H9 (cell line): ENCODE results near the gene MIPEP. TPM values are rescaled to one million over a fixed set of nuclear protein-coding genes. Genes with fewer than 3 reads are reported as not detected.

ENCODE experiments used
- DNase-seq: peaks from one replicate; pipeline ENCODE4 v3.0.0-alpha.2; 2017
- H2AFZ ChIP-seq: one replicate; pipeline ENCODE4 v1.6.1; 2013; ENCODE audit warnings: mild to moderate bottlenecking, low read length, control low read depth, moderate library complexity
- H2AK5ac ChIP-seq: 2 replicates; pipeline ENCODE4 v1.6.1; 2013; ENCODE audit warnings: low read length, control low read depth, mixed read lengths; ENCODE audit not compliant: insufficient read length
- H2BK120ac ChIP-seq: one replicate; pipeline ENCODE4 v1.6.1; 2013; ENCODE audit warnings: low read depth, mild to moderate bottlenecking, low read length, control low read depth, inconsistent platforms; ENCODE audit not compliant: poor library complexity, severe bottlenecking
- H2BK12ac ChIP-seq: 2 replicates; pipeline ENCODE4 v1.6.1; 2013; ENCODE audit warnings: low read length, control low read depth, mixed read lengths, low read depth; ENCODE audit not compliant: insufficient read length
- H2BK15ac ChIP-seq: 2 replicates; pipeline ENCODE4 v1.6.1; 2013; ENCODE audit warnings: low read depth, low read length, control low read depth
- H2BK20ac ChIP-seq: one replicate; pipeline ENCODE4 v1.6.1; 2013; ENCODE audit warnings: low read depth, mild to moderate bottlenecking, low read length, control low read depth, inconsistent platforms; ENCODE audit not compliant: poor library complexity, severe bottlenecking
- H2BK5ac ChIP-seq: 2 replicates; pipeline ENCODE4 v1.6.1; 2013; ENCODE audit warnings: low read length, control low read depth, mixed read lengths; ENCODE audit not compliant: insufficient read length
- H3K14ac ChIP-seq: 2 replicates; pipeline ENCODE4 v1.6.1; 2013; ENCODE audit warnings: low read length, control low read depth; ENCODE audit not compliant: insufficient read depth
- H3K18ac ChIP-seq: 2 replicates; pipeline ENCODE4 v1.6.1; 2013; ENCODE audit warnings: low read depth, mild to moderate bottlenecking, mixed read lengths, low read length, control low read depth; ENCODE audit not compliant: insufficient read length
- H3K23ac ChIP-seq: 2 replicates; pipeline ENCODE4 v1.6.1; 2013; ENCODE audit warnings: low read length, control low read depth, mixed read lengths, low read depth; ENCODE audit not compliant: insufficient read length
- H3K23me2 ChIP-seq: 2 replicates; pipeline ENCODE4 v1.6.1; 2013; ENCODE audit warnings: low read depth, mild to moderate bottlenecking, mixed read lengths, low read length, control low read depth; ENCODE audit not compliant: insufficient read length, poor library complexity, severe bottlenecking
- H3K27ac ChIP-seq: 2 replicates; pipeline ENCODE4 v1.5.1; 2013; ENCODE audit warnings: low read length, control low read depth, mixed read lengths, low read depth; ENCODE audit not compliant: insufficient read length
- H3K27me3 ChIP-seq: 2 replicates; pipeline ENCODE4 v1.6.1; 2013; ENCODE audit warnings: low read length, control low read depth, inconsistent platforms; ENCODE audit not compliant: insufficient read depth
- H3K4ac ChIP-seq: 2 replicates; pipeline ENCODE4 v1.6.1; 2013; ENCODE audit warnings: low read depth, mild to moderate bottlenecking, control low read depth, inconsistent platforms, low read length, moderate library complexity
- H3K4me1 ChIP-seq: 2 replicates; pipeline ENCODE4 v1.6.1; 2013; ENCODE audit warnings: low read length, control low read depth, inconsistent platforms; ENCODE audit not compliant: insufficient read depth
- H3K4me2 ChIP-seq: 2 replicates; pipeline ENCODE4 v1.6.1; 2013; ENCODE audit warnings: low read length, control low read depth, mixed read lengths; ENCODE audit not compliant: insufficient read length, insufficient read depth
- H3K56ac ChIP-seq: 2 replicates; pipeline ENCODE4 v1.6.1; 2013; ENCODE audit warnings: low read depth, mild to moderate bottlenecking, mixed read lengths, low read length, control low read depth; ENCODE audit not compliant: insufficient read length
- H3K79me1 ChIP-seq: 2 replicates; pipeline ENCODE4 v1.6.1; 2013; ENCODE audit warnings: low read depth, mild to moderate bottlenecking, moderate library complexity, low read length, control low read depth, inconsistent platforms; ENCODE audit not compliant: insufficient read depth, poor library complexity, severe bottlenecking
- H3K79me2 ChIP-seq: 2 replicates; pipeline ENCODE4 v1.6.1; 2013; ENCODE audit warnings: low read length, control low read depth, inconsistent platforms; ENCODE audit not compliant: insufficient read depth
- H3K9ac ChIP-seq: 2 replicates; pipeline ENCODE4 v1.6.1; 2013; ENCODE audit warnings: low read length, control low read depth, mixed read lengths; ENCODE audit not compliant: insufficient read length; ENCODE audit errors: extremely low read depth
- H3K9me3 ChIP-seq: one replicate; pipeline ENCODE4 v1.6.1; 2013; ENCODE audit warnings: low read depth, low read length, inconsistent platforms; ENCODE audit not compliant: control insufficient read depth
- H3T11ph ChIP-seq: one replicate; pipeline ENCODE4 v1.6.1; 2013; ENCODE audit warnings: mild to moderate bottlenecking, low read length, control low read depth, inconsistent platforms
- H4K20me1 ChIP-seq: one replicate; pipeline ENCODE4 v1.6.1; 2013; ENCODE audit not compliant: control insufficient read depth, insufficient read length, insufficient read depth
- H4K5ac ChIP-seq: 2 replicates; pipeline ENCODE4 v1.6.1; 2013; ENCODE audit warnings: low read depth, mild to moderate bottlenecking, mixed read lengths, low read length, control low read depth; ENCODE audit not compliant: insufficient read length
- H4K8ac ChIP-seq: replicated peaks from 2 replicates; pipeline ENCODE4 v1.6.1; 2013; ENCODE audit warnings: low read length, control low read depth, mixed read lengths, low read depth; ENCODE audit not compliant: insufficient read length
- H4K91ac ChIP-seq: 2 replicates; pipeline ENCODE4 v1.6.1; 2013; ENCODE audit warnings: low read depth, mild to moderate bottlenecking, moderate library complexity, mixed read lengths, low read length, control low read depth; ENCODE audit not compliant: insufficient read length
- H3K27ac Mint-ChIP-seq, 3 experiments: 2 replicates in 2 of 3; 3 replicates in 1 of 3; pipeline ENCODE4 v1.8.0; 2020 to 2021; ENCODE audit warnings: mixed read lengths in 3 of 3, mild to moderate bottlenecking in 1 of 3, moderate library complexity in 1 of 3
- H3K27me3 Mint-ChIP-seq: 2 replicates; pipeline ENCODE4 v1.8.0; 2021; ENCODE audit warnings: low read depth, mild to moderate bottlenecking, moderate library complexity, mixed read lengths
- H3K36me3 Mint-ChIP-seq, 3 experiments: 2 replicates in 2 of 3; 3 replicates in 1 of 3; pipeline ENCODE4 v1.8.0; 2020 to 2021; ENCODE audit warnings: low read depth in 3 of 3, mixed read lengths in 3 of 3; ENCODE audit not compliant: insufficient read depth in 1 of 3
- H3K4me1 Mint-ChIP-seq, 2 experiments: 2 replicates each; pipeline ENCODE4 v1.8.0; 2020; ENCODE audit warnings: mixed read lengths in 2 of 2
- H3K4me3 Mint-ChIP-seq, 2 experiments: 2 replicates in 1 of 2; 3 replicates in 1 of 2; pipeline ENCODE4 v1.8.0; 2020 to 2021; ENCODE audit warnings: mild to moderate bottlenecking in 2 of 2, mixed read lengths in 2 of 2, moderate library complexity in 1 of 2
- H3K9me3 Mint-ChIP-seq, 2 experiments: 2 replicates in 1 of 2; 3 replicates in 1 of 2; pipeline ENCODE4 v1.8.0; 2020; ENCODE audit warnings: mild to moderate bottlenecking in 2 of 2, mixed read lengths in 2 of 2, moderate library complexity in 1 of 2
- CTCF ChIP-seq: fragments of 200-600 bp; sonication (generic); conservative IDR thresholded peaks from 3 replicates; pipeline ENCODE4 v1.8.0; 2021; ENCODE audit warnings: antibody characterized with exemption, mild to moderate bottlenecking
- WGBS: extraction: QIAGEN DNeasy Blood & Tissue Kit; methylation state at CpG from one replicate; pipeline ENCODE4 v1.1.7; 2013; ENCODE audit warnings: missing lambda C conversion rate, low lambda C conversion rate, mixed read lengths; ENCODE audit not compliant: insufficient read length; ENCODE audit errors: extremely low coverage; 5-methylcytosine and 5-hydroxymethylcytosine counted together
- total RNA-seq: library from RNA; stranded (reverse); gene quantifications from 2 replicates; pipeline ENCODE4 v1.2.1, GENCODE V29; 2021

The MIPEP gene
- total RNA-seq, 1 experiment from 2014 or later: 18.5 TPM

- Histone ChIP-seq H4K5ac (no peak overlapping the region), H2BK12ac (no peak overlapping the region), H4K20me1 (no peaks in the 10 kb centered on the region), H2BK120ac (no peak overlapping the region), H3T11ph (no peak overlapping the region), H3K79me1 (no peaks in the 10 kb centered on the region), H3K4me1 (no peaks in the 10 kb centered on the region), H3K4me2 (no peak overlapping the region), H3K9ac (no peak overlapping the region), H3K27me3 (no peaks in the 10 kb centered on the region), H3K9me3 (no peaks in the 10 kb centered on the region), H2AFZ (no peak overlapping the region), H2BK15ac (no peak overlapping the region), H2BK5ac (no peak overlapping the region), H4K91ac (no peak overlapping the region), H3K18ac (no peak overlapping the region), H3K27ac (no peak overlapping the region), H2AK5ac (no peak overlapping the region), H4K8ac (no peak overlapping the region), H3K4ac (no peak overlapping the region), H3K56ac (no peak overlapping the region), H3K14ac (no peak overlapping the region), H3K79me2 (no peaks in the 10 kb centered on the region), H2BK20ac (no peak overlapping the region), H3K23me2 (no peaks in the 10 kb centered on the region), H3K23ac (no peak overlapping the region)
- no peaks in the 10 kb centered on the region for H3K27me3 Mint-ChIP-seq
- H3K36me3 Mint-ChIP-seq: no peaks in the 10 kb centered on the region
- WGBS: no CpG with 5 or more reads among the region's 3 CpGs
- TF ChIP-seq CTCF: no peak
- H3K9me3 Mint-ChIP-seq: no peaks in the 10 kb centered on the region
- no peak for DNase-seq
- H3K4me3 Mint-ChIP-seq: no peak overlapping the region
- peaks cover 15 to 20% of the 10 kb centered on the region in 2 experiments for H3K4me1 Mint-ChIP-seq
- no peak overlapping the region for H3K27ac Mint-ChIP-seq
Measured at GRCh38 chr13:23692816-23693215, 196.4 kb downstream of the MIPEP start.
